ENCODE data around the gene GLRA3.
"Not testable (repeated sequence)": the region's sequence is repeated elsewhere in the genome, so short reads cannot be mapped to it uniquely, and the experiment has no call there.

GLRA3 gene

DNA sequence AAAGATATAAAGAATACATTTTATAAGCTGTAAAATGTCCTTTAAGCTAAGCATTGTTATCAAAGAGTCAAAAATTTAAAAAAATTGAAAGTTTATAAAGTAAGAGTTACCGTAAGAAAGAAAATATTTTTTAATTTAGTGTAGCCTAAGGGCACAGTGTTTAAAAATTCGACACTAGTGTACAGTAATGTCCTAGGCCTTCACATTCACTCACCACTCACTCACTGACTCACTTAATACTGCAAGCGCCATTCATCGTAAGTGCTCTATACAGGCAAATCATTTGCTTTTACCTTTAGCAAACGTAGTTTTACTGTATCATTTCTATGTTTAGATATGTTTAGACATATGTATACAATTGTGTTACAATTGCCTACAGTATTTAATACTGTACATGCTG lies 20.2 kb downstream of the GLRA3 start:
- DNase-seq = no peak

DNA sequence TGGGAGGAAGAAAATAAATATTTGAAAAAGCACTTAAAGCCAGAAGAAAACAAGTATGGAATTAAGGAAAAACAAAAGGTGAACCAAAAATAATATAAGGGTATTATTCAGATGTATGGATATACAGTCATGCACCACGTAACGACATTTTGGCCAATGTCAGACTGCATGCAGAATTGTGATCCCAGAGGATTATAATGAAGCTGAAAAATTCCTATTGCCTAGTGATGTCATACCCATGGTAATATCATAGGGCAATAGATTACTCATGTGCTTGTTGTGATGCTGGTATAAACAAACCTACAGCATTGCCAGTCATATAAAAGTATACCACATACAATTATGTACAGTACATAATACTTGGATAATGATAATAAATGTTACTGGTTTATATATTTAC lies 20.9 kb downstream of the GLRA3 start:
- DNase-seq = no peak

DNA sequence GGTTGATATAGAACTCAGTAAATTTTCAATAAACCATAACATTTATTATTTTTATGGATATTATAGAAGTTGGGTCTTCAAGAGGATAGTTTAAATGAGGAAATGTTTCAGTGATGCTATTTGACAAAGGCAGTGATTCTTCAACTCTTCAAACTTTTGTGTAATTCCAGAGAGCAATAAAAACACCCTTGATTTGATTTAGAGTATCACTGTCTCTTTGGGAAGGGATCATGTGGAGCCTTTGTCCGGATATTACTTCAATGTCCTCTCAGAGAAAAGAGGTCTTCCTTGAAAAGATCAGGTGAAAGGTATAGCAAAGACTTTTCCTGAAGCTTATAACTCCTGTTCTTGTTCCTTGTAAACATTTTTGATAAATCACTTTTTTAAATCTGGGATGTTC lies 23.3 kb downstream of the GLRA3 start:
- DNase-seq = no peak

DNA sequence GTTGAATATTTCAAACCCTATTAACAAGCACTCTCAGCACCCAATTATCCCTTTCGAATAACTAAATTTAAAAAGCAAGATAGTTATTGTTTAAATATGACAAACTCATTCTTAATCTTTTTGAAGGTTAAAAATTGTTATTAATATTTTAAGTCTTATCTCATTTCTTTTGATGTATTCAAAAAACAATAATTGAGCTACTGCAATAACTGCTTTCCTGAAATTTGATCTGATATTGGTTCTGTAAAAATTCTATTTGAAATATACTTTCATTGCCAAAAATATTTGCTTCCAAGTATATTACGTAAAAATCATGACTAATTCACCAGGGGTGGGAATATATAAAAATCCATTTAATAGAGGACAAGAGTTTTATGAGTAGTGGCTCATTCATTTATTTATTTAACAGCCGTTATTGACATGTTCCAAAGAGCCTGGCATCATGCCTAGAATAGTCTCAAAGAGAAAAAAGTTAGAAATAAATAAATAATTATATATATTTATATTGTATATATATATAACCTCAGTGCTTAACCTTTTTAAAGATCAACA lies 34.4 kb downstream of the GLRA3 start:
- DNase-seq = no peak

DNA sequence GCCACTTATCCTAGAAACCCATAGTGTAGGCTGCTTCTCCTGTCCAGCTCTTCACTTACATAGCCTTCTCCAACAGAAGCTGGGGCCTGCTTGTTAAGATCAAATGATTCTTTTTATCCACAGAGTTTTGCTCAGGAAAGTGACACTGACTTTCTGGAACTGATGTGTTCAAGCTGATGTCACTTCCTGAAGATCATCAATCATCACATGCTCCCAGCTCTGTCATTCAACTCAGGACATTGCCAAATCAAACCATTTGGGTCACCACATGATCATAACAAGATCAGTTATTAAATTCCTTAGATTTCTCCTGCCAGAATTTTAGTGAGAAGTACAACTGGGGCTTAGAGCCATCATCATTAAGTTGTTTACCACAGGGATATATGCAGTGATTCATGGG lies 39.4 kb downstream of the GLRA3 start:
- no peak for DNase-seq

DNA sequence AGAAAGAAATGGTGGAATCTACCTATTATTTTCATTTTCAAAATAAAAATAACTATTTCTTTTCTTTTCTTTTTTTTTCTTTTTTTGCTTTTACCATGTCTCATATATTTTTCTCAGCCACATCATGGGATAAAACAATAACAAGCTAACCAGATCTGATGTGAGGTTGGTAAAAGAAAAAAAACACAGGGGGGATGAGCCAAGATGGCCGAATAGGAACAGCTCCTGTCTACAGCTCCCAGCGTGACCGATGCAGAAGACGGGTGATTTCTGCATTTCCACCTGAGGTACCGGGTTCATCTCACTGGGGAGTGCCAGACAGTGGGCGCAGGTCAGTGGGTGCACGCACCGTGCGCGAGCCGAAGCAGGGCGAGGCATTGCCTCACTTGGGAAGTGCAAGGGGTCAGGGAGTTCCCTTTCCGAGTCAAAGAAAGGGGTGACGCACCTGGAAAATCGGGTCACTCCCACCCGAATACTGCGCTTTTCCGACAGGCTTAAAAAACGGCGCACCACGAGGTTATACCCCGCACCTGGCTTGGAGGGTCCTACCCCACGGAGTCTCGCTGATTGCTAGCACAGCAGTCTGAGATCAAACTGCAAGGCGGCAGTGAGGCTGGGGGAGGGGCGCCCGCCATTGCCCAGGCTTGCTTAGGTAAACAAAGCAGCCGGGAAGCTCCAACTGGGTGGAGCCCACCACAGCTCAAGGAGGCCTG lies 50.6 kb downstream of the GLRA3 start:
- not testable (repeated sequence) for DNase-seq

DNA sequence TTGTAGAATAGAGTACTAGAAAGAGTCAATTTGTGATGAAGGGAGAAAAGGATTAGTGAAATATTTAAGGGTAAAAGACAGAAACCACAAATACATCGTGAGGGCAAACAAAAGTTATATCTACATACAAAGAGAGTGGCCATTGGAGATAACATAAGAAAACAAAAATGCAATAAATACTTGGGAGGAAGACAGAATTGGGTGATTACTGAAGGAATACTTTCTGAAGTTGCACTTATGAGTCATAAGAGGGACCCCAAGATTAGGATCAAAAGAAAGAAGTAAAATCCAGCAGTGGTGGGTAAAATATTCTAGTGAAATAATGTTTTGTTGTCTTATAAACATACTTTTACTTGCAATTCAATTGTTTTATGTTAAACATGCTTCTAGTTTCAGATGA lies 53.7 kb downstream of the GLRA3 start:
- DNase-seq = no peak

DNA sequence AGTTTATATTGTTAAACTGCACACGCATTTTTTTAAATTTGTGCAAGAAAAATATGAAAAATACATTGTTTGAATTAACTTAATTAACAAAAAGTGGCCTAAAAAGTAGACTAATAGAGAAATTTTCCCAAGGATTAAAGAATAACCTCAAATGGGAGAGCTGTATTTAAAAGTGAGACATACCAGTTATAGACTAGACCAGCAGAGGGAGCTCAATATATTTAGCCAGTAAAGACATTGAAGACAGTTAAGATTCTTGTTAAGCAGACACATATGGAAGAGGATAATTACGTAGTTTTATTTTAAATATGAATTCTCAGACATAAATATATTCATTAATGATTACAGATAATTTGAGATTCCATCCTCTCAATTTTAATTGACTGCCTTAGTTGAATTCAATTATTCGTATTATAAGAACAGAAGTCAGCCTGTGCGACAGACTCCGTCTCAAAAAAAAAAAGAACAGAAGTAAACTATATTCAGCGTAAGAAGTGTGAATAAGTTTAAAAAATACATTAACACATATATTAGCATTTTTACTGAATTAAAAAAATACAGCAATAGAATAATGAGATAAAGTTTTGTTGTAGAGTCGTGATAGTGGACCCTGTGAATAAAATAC lies 64.8 kb downstream of the GLRA3 start:
- DNase-seq = peak; percentile 2 to 20

DNA sequence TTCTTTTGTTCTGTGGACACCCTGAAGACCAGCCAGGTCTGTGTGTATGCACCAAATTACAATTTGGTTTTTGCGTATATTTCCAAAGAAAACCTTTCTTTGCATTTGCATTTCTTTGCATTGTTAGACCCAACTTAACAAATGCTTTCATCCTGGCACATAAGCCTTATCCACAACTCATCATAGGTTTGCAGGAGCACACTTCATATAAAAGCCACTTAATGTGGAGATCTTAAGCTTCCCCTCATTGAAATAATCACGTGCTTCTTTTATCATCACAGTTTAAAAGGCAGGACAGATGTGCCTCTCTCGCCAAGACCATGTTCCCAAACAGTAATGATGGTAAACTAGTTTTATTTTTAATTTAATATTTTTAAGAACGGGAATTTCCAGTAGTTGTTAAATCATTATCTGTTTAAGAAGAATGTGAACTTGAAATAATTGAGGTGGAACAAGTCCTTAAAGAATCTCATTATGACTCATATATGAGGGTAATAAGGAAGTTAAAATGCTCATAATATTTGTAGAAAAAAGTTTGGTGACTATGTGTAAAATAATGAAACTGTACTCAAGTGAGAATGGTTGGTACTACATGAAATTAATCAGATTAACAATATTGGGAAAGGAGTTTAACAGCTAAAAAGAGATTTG lies 65.5 kb downstream of the GLRA3 start:
- no peak for DNase-seq

DNA sequence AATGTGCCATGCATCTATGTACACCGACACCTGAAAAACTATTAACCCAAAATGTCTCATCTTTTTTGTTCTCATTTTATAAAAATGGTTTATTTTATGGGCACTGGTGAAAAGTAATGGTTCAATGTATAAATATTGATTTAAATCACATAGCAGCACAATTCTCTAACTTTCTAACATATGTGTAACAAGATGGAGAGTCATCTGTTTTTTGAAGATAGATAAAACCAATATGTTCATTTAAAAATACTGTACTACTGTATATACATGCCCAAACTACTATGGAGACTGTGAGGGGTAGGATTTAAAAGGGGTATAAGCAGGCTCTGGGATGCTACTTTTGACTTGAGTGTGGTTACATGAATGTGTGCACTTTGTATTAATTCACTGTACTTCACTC lies 67.6 kb downstream of the GLRA3 start:
- no peak for DNase-seq

DNA sequence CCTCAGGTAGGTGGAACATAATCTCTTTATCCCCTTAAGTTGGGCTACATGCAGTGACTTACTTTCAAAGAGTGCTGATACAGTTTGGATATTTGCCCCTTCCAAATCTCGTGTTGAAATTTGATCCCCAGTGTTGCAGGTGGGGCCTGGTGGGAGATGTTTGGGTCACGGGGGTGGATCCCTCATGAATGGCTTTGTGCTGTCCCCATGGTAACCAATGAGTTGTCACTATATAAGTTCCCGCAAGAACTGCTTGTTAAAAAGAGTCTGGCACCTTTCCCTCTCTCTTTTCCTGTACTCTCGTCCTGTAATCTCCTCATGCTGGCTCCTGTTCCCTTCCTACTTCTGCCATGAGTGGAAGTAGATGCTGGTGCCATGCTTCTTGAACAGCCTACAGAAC lies 71.3 kb downstream of the GLRA3 start:
- DNase-seq = no peak

DNA sequence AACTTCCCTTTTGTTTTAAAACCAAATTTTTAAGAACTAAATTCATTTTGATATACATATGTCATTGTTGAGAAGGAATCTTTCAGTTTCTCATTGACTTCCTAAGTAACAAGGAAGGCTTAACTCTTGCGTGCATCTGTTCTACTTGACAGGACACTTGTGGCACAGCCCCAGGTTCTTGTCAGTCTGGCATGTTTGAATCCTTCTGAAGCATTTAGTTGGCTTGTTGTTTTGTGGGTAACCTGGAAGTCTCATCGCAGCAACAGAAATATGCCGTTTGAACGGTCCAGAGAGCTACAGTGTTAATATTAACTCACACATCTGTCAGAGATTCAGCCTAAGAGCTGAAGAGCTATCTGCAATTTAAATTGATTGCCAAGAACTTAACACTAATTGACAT lies 76.0 kb downstream of the GLRA3 start:
- no peak for DNase-seq

DNA sequence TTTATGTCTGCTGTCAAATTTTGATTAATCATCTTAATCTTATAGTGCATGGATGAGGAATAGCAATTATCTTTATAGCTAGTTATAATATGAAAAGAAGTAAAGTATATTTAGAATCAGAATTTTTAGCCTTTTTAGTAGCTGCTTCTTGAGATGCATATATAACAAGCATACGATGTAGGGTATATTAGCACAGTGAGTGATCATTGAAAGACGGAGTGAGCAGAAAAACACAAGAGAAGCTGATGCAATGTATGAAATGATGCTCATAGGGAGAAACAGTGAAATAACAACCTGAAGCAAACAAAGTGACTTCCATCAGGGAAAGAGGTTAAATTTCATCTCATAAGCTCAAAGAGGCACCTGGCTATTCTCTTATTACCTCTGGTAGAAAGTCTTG lies 77.0 kb downstream of the GLRA3 start:
- DNase-seq = no peak

DNA sequence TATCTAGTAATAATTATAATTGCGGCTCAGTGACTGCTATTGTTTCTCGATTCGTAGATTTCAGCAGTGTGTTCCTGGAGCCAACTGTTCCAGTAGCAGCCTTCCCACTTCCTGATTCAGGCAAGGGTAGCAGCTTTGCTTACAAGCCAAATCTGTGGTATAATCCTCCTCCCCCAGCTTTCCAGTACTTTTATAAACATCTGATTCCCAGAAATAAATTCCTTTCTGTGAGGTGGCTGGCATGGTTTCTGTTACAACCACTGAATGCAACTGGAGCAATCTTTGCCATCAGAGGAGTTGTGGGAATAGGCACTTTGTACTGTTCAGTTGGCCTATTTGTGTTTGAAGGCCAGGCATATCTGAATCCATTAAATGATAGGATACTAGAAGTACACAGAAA lies 80.0 kb downstream of the GLRA3 start:
- DNase-seq = no peak

DNA sequence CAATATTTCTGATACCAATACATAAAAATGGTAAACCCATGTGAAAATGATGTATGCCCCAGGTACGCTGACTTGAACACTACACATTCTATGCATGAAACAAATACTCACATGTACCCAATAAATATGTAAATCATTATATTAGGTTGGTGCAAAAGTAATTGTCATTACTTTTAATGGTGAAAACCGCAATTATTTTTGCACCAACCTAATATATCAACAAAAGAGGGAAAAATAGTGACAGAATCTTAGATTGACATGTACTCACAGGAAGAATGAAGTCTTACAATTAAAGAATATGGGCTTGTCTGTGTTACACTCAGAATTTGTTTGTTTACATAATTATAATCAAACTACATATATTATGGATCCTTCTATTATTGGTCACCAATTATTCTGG lies 82.3 kb downstream of the GLRA3 start:
- DNase-seq = no peak

DNA sequence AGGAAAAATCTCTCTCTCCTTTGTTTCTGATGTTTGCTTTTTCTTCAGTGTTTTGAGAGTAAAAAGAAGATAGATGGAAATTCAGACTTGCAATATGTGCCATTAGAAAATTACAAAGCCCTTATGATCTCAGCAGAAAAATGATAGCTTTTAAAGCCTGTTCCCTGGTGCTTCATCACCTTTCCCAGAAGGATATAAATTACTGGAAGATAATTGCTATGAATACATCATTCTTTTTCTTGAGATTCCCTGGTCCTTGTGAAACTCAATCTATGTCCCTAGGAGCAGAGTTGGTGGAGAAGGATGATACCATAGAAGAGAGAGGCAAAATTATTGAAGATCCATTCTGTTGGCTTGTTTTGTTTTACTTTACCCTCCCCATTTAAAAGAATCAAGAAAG lies 86.5 kb downstream of the GLRA3 start:
- no peak for DNase-seq

DNA sequence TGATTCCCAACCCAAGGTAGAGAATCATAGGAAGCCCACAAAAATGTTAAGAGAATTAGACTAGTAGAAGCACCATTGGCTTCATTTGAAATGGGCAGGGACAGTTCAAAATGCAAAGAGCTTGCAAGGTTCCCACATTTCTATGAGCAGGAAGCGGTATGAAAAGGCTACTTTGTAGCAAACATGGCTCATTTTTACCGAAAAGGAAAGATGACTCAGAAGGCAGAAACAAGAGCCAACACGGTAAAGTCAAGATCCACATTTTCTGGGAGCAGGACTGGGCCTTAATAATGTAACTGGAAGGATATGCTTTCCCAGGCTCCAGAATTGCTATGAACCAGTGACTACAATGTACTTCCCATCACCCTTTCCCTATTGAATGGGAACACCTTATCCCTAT lies 89.5 kb downstream of the GLRA3 start:
- DNase-seq = no peak

DNA sequence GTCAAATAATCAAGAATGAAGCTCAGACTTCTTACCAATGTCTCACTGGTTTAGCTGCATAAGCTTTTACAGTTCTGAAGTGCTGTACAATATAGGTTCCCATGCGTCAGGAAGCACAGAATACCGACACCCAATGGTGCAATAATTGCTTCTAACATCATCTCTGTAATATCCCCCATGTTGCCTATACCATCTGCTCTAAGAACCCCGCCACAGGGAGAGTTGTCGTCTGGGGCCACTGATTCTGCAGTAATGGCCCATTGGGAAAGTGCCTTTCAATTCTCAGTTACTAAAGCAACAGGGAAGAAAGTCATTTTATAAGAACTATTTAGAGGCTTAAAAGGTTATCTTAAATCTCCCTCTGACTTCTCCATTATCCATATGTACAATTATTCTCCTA lies 94.9 kb downstream of the GLRA3 start:
- DNase-seq = no peak

DNA sequence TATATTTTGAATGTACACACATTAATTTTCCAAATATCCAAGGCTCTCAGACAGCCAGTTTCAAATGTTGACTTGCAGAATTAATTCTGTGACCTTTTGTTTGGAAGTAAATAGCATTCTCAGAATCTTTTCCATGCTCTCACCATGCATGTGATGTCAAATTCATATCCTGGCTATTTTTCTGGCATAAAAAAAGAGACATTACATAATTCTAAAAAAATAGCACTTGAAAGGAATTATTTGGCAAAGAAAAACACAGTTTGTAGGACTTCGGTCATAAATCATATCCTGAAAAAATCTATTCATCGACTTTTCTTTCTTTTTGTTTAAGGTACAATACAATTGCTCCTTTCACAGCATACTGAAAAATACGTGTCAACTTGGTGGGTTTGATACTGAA lies 111.2 kb downstream of the GLRA3 start:
- peak in 1 of 2 experiments; percentile 18 for DNase-seq

DNA sequence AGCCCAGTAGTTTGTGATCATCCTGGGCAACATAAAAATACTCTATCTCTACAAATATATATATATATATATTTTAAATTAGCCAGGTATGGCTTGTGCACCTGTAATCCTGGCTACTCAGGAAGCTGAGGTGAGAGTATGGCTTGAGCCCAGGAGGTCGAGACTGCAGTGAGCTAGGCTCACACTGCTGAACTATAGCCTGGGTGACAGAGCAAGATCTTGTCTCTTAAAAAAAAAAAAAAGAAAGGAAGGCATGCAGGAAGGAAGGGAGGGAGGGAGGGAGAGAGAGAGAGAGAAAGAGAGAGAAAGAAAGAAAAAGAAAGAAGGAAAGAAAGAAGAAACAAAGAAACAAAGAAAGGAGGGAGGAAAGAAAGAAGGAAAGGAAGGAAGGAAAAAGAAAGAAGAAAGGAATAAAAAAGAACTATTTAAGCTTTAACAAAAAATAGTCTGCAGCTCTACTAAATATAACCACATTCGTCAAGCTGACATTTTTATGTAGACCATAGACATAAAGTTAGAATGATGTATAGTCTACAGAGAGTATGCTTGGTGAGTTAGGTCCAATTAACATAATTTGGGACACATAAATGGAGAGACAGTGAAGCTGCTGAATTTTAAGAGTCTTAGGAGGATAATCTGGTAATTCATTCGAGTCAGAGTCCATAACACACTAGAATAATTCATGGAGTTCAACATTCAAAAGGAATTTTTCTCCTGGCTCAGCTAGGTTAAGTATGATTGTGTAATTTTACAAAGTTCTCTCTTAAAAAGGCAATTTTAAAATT lies 111.9 kb downstream of the GLRA3 start:
- no peak for DNase-seq

DNA sequence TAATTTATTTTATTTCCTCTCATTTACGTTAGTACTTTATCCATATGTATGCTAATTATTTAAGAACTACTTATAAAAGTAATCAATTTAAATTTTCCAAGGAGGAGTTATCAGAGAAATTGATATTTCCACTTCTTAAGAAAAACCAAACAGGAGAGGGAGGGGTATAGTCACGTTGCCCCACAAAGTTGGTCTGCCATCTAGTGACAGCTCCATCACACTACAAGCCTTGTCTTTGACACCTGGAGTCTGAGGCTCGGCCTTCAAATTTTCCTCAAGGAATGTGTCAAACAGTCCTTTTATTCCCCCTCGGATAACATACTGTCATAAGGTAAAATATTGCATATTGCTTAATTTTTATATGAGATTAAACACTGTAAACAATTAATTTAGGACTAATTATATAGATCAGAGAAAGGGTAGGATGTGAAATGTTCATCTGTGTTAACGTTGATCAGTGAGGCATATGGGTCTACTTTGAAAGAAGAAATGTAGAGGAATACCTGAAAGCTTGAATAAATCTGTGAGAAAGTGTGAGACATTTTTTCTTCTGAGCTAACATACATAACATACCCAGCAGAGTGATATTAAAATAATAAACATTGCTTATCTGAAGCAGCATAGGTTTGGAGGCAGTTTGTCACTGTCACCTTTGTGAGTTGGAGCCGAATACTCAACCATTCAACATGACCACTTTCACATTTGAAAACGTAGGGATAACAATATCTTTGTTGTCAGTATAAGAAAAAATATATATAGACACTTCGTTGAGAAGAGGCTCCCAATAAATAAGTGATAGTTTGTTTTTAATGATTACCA lies 114.4 kb downstream of the GLRA3 start:
- DNase-seq = peak in 1 of 2 experiments; percentile 15

DNA sequence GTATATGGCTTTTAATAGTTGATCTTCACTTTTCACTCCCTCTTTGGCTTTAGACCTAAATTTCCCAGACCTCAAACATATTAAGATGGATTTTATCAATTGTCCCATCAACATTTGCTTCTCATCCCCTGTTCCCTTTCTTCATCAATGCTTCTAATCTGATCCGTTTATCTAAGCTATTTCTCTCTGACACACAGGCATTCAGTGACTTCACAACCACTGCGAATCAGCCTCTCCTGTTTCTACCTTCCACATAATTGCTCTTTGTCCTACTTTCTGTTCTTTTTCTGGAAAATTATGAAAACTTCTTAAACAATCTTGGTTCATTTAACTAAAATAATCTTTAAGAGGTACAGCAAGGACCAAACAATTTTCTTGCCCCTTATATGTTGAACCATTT lies 115.2 kb downstream of the GLRA3 start:
- DNase-seq = no peak

DNA sequence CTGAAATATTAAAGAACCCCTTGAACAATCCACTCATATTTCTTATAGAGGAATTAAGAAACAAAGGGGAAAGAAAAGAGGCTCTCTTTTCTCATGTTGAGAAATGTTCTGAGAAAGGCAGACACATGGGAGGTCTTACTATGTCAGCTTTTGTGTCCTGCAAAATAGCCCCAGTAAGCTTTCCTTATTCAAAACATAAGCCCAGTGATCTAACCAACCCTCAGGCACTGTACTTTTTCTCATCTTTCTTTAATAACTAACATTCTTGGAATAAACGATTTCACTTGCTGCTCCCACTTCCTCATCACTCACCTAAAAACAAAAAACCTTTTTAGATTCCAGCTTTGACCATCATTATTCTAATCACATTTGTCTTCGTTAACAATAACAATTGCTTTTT lies 115.9 kb downstream of the GLRA3 start:
- DNase-seq = no peak
